B cell (primary cell): Measurements from ENCODE around the gene UBTD1.

Experiments
- EZH2 ChIP-seq: IDR thresholded peaks from 2 replicates; pipeline ENCODE4 v1.6.1; 2012; ENCODE audit warnings: borderline replicate concordance, low read depth, mild to moderate bottlenecking, moderate library complexity, low read length; ENCODE audit not compliant: insufficient read depth, poor library complexity, severe bottlenecking
- TF ChIP-seq, protein P1 (sequence below): fragments of 200-600 bp; IDR thresholded peaks from one replicate; pipeline ENCODE4 v1.8.0; 2022; ENCODE audit warnings: antibody characterized with exemption, mild to moderate bottlenecking

DNA sequence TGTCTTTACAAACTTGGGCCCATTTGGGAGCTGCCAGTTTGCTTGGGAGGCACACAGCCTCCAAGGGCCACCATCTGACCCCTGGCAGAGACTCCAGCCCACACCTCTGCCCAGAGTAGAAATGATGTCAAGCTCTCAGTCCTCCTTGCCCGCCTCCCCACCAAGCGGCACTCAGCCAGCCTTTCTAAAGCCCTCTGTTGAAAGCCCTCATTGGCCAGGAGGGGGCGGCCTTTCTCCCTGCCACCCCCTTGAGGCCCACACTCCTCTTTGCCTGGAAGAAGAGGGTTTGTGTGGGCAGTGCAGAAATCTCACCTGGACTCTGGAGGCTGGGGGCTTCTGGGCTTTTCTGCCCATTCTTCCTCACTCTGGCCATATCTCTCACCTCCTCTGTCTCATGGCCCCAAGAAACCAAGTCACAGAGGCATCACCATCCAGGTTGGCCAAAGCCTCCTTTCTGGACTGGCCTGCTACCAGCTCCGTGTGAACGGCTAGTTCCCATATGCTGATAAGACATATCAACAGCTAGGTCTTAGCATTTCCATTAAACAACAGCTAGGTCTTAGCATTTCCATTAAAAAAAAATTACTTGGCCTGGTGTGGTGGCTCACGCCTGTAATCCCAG, 36.1 kb downstream of the UBTD1 start:
- TF ChIP-seq, protein P1, sequence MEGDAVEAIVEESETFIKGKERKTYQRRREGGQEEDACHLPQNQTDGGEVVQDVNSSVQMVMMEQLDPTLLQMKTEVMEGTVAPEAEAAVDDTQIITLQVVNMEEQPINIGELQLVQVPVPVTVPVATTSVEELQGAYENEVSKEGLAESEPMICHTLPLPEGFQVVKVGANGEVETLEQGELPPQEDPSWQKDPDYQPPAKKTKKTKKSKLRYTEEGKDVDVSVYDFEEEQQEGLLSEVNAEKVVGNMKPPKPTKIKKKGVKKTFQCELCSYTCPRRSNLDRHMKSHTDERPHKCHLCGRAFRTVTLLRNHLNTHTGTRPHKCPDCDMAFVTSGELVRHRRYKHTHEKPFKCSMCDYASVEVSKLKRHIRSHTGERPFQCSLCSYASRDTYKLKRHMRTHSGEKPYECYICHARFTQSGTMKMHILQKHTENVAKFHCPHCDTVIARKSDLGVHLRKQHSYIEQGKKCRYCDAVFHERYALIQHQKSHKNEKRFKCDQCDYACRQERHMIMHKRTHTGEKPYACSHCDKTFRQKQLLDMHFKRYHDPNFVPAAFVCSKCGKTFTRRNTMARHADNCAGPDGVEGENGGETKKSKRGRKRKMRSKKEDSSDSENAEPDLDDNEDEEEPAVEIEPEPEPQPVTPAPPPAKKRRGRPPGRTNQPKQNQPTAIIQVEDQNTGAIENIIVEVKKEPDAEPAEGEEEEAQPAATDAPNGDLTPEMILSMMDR: no peak
- TF ChIP-seq EZH2: no peak
